Measurements from ENCODE around the gene TBC1D22A.
"Not testable (repeated sequence)": the region's sequence is repeated elsewhere in the genome, so short reads cannot be mapped to it uniquely, and the experiment has no call there.

TBC1D22A gene

GRCh38 chr22:47156352-47157092 lies 394.1 kb downstream of the TBC1D22A start:
- DNase-seq (ENCODE audit: low spot score), result no peak

GRCh38 chr22:47157093-47157420 lies 394.6 kb downstream of the TBC1D22A start:
- no peak for DNase-seq (ENCODE audit: low spot score)

- DNase-seq (ENCODE audit: low spot score), result no peak
Measured at GRCh38 chr22:47157486-47158270, 395.2 kb downstream of the TBC1D22A start.

- no peak for DNase-seq (ENCODE audit: low spot score)
Measured at GRCh38 chr22:47158457-47158856, 396.0 kb downstream of the TBC1D22A start.

GRCh38 chr22:47159592-47159991 lies 397.1 kb downstream of the TBC1D22A start:
- DNase-seq (ENCODE audit: low spot score), result no peak

- no peak for DNase-seq (ENCODE audit: low spot score)
Measured at GRCh38 chr22:47160141-47160541, 397.7 kb downstream of the TBC1D22A start.

- no peak for DNase-seq (ENCODE audit: low spot score)
Measured at GRCh38 chr22:47160781-47161520, 398.5 kb downstream of the TBC1D22A start.

- DNase-seq (ENCODE audit: low spot score), result no peak
Measured at GRCh38 chr22:47161631-47162030, 399.2 kb downstream of the TBC1D22A start.

- no peak for DNase-seq (ENCODE audit: low spot score)
Measured at GRCh38 chr22:47162865-47163264, 400.4 kb downstream of the TBC1D22A start.

- DNase-seq (ENCODE audit: low spot score), result no peak
Measured at GRCh38 chr22:47163481-47163855, 401.0 kb downstream of the TBC1D22A start.

GRCh38 chr22:47163856-47164513 lies 401.5 kb downstream of the TBC1D22A start:
- no peak for DNase-seq (ENCODE audit: low spot score)

GRCh38 chr22:47164514-47165337 lies 402.3 kb downstream of the TBC1D22A start:
- no peak for DNase-seq (ENCODE audit: low spot score)

GRCh38 chr22:47165338-47166032 lies 403.0 kb downstream of the TBC1D22A start:
- no peak for DNase-seq (ENCODE audit: low spot score)

GRCh38 chr22:47166033-47166404 lies 403.6 kb downstream of the TBC1D22A start:
- DNase-seq (ENCODE audit: low spot score), result no peak

- no peak for DNase-seq (ENCODE audit: low spot score)
Measured at GRCh38 chr22:47166446-47167016, 404.1 kb downstream of the TBC1D22A start.

GRCh38 chr22:47167056-47167455 lies 404.6 kb downstream of the TBC1D22A start:
- no peak for DNase-seq (ENCODE audit: low spot score)

GRCh38 chr22:47167921-47168320 lies 405.5 kb downstream of the TBC1D22A start:
- DNase-seq (ENCODE audit: low spot score), result not testable (repeated sequence)

GRCh38 chr22:47168441-47168840 lies 406.0 kb downstream of the TBC1D22A start:
- no peak for DNase-seq (ENCODE audit: low spot score)

GRCh38 chr22:47168900-47169800 lies 406.7 kb downstream of the TBC1D22A start:
- no peak for DNase-seq (ENCODE audit: low spot score)

- no peak for DNase-seq (ENCODE audit: low spot score)
Measured at GRCh38 chr22:47169801-47170140, 407.3 kb downstream of the TBC1D22A start.

All from putamen (tissue), 1 donor.